Activated CD4-positive, CD25-positive, alpha-beta regulatory T cell treated with anti-CD3 and anti-CD28 coated beads, Interleukin-2, amount 50 U/mL, for 16 hours (primary cell): Measurements from ENCODE around the gene DIMT1.

Source experiments
- DNase-seq: peaks from one replicate; pipeline ENCODE4 v3.0.0-alpha.2; 2020; ENCODE audit warnings: low read depth, low spot score

DIMT1 gene

DNA sequence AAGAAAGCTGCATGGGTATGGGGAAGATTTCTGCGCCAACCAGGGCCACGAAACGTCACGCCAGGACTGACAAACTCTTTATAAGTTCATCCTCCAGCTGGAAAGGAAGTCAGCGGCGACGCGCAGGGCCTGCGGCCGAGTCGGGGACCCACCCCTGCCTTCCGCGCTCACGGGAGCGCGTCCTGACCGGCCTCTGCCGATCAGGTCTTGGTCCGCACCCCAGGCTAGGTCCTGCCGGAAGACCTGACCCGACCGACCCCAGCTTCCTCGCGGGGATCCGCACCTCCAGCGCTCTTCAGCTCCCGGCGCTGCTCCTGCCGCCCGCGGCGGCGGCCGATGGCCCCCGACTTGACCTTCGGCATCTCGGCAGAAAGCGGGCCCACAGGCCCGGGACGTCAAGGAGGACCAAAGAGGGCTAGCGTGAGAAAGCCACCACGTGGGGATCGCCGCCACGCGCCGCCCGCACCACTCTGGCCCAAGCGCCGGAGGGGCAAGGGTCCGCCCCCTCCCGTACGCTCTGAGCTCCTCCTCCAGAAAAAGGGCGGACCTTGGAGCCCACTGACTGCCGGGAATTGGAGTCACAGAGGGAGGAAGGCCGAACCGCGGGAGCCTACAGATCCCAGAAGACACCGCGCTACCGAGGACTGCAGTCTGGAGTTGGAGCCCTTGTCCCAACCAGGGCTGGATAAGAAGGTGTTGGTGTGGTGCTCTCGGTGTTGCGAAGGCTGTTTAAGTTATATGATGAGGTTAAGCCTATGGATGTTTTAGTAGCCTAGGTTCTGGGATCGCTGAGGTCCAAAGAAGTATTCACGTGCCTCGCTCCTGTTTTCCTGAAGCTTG lies at the start of gene DIMT1:
DIMT1 (minus strand) TSS at position 495 of the 840 bp plus-strand sequence; CDS start at position 362, 133 bp downstream.
- peak; percentile 87 for DNase-seq

DNA sequence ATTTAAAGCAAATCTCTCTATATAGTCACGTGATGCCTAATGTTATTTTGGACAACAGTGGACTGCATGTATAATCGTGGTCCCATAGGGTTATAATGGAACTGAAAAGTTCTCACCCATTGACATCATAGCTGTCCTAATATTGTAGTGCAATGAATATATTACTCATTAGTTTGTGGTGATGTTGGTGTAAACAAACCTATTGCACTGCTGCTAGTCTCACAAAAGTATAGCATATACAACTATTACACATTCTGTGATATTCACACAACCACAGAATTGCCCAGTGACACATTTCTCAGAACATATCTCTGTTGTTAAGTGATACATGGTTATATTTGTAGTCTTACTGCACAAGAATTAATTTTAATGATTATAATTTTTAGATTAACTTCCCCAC lies 46.6 kb upstream of the DIMT1 start:
- no peak for DNase-seq

DNA sequence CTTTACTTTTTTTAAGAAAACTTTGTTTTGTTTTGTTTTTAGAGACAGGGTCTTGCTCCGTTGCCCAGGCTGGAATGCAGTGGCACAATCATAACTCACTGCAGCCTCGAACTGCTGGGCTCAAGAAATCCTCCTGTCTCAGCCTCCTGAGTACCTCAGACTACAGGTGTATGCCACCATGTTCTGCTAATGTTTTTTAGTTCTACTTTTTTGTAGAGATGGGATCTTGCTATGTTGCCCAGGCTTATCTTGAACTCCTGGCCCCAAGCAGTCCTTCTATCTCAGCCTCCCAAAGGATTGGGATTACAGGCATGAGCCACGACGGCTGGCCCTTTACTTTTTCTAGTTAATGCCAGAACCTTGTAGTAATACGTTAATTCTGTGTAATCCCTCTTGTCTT lies 44.8 kb upstream of the DIMT1 start:
- no peak for DNase-seq

GRCh38 chr5:62432621-62433064 lies 28.9 kb upstream of the DIMT1 start:
- no peak for DNase-seq

DNA sequence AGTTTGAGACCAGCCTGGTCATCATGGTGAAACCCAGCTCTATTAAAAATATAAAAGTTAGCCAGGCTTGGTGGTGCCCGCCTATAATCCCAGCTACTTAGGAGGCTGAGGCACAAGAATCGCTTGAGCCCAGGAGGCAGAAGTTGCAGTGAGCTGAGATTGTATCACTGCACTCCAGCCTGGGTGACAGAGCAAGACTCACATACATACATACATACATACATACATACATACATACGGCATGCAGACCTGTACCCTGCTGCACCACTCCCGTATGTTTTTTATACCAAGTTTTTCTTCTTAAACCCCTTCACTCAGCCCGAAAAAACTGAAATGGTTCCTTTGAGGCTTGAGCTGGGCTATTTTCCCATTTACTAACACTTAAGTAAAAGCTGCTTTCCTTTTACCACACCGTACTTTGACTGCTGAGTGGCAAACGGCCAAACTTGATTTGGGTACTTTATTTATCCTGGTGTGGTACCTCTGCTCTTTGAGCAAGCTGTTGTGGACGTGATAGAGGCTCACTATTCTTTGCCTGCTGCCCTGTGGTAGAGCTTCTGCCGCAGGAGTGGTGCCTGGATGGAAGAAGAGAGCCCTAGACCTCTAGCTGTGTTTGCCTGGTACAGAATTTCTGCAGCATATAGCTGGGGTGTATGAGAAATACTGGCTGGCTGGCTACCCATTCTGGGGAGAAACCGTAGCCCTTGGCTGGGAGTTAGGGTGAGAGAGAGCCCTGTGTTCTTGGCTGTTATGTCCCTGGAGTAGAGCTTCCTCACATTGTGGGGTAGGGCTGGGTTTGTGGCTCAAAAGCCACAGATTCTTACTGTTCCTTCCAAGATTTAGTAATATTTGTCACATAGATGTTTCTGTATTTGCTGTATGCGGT lies 28.3 kb upstream of the DIMT1 start:
- no peak for DNase-seq

GRCh38 chr5:62424763-62425162 lies 21.1 kb upstream of the DIMT1 start:
- DNase-seq = no peak

- no peak for DNase-seq
These were observed 17.7 kb upstream of the DIMT1 start for GRCh38 chr5:62421414-62421813.

GRCh38 chr5:62419609-62420008 lies 15.9 kb upstream of the DIMT1 start:
- DNase-seq = no peak

DNA sequence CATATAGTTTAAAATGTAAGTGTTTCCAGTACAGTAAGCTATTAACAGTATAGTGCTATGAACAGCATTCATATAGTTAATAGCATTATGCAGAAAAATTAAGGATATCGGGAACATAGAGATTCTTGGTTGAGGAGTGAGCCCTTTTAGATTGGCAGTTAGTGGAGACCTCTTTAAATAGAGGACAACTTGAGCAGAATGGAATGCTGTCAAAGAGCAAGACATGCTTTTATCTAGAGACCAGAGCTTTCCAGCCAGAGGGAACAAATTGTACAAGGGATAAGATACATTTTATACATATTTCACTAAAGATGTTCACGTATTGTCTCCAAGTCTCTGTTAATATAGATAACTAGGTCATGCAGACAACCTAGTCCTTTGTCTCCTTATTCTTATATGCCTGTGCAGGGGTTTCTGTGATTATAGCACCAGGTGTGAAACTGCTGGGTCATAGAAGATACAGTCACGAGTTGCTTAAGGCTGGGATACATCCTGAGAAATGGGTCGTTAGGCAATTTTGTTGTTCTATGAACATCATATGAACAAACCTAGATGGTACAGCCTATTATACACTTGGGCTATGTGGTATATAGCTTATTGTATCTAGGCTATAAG lies 14.9 kb upstream of the DIMT1 start:
- DNase-seq = no peak

- no peak for DNase-seq
These were observed 10.0 kb upstream of the DIMT1 start for GRCh38 chr5:62413711-62414110.

DNA sequence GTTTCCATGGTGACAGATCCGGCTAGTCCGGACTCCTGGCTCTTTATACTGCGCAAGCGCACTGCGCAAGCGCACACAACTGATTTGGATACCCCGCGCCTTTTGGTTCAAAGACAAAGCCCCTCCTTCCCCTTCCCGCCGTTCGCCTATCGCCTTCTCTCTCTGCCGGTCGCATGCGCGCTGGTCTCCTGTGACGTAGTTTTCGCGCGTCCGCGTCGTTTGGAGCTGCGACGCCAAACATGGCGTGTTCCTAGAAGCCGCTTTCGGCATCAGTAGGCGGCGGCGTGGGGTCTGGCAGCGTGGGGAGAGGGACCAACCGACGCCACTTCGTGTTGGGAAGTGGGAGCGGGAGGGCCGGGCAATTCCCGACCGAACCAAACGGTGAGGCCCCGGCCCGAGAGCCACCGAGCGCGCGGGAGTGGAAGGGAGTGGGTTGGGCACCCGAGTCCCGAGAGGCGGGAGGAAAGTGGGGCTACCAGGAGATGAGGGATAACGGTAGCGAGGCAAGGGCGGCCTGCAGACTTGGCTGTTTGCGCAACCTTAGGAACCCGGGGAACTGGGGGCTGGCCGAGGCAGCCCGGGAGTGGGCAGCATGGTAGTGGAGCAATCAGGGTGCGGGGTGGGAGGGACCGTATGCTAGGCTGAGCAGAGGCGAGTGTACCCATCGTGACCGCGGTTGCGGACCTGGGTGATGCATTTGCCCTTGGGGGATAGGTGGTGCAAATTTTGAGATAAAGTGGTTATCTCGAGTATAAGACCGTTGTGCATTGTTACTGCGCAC lies 9.0 kb upstream of the DIMT1 start, which contains the start of gene IPO11:
IPO11 (plus strand) TSS at position 215 of the 781 bp plus-strand sequence. CDS start 24,517 bp downstream, outside the sequence.
- peak; percentile 97 for DNase-seq

DNA sequence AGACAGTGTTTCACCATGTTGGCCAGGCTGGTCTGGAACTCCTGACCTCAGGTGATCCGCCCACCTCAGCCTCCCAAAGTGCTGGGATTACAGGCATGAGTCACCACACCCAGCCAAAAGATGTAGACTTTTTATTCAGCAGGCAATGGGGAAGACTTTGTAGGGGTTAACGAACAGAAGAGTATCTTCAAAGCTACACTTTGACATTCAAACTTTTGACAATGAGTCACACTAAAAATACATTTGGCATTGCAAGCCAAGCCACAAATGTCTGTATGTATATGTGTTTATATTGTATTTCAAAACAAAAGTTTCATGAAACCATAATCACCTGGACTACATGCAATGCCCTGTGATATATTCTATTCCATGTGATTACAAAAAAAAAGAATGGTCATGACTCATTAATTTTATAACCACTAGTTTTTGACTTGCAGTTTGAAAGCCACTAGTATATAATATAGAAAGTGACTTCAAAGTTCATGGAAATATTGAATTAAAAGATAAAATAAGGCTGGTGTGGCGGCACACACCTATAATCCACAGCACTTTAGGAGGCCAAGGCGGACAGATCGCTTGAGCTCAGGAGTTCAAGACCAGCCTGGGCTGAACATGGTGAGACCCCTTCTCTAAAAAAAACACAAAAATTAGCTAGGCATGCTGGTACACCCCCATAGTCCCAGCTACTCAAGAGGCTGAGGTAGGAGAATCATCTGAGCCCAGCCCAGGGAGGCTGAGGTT lies 8.3 kb downstream of the DIMT1 start:
- no peak for DNase-seq

GRCh38 chr5:62386824-62387223 lies 16.9 kb downstream of the DIMT1 start:
- DNase-seq = no peak

GRCh38 chr5:62385816-62386400 lies 17.8 kb downstream of the DIMT1 start:
- DNase-seq = no peak

- DNase-seq = no peak
These were observed 18.6 kb downstream of the DIMT1 start for GRCh38 chr5:62385131-62385530.

GRCh38 chr5:62376064-62376463 lies 27.6 kb downstream of the DIMT1 start:
- DNase-seq = no peak

GRCh38 chr5:62375627-62376026 lies 28.1 kb downstream of the DIMT1 start:
- DNase-seq = no peak

DNA sequence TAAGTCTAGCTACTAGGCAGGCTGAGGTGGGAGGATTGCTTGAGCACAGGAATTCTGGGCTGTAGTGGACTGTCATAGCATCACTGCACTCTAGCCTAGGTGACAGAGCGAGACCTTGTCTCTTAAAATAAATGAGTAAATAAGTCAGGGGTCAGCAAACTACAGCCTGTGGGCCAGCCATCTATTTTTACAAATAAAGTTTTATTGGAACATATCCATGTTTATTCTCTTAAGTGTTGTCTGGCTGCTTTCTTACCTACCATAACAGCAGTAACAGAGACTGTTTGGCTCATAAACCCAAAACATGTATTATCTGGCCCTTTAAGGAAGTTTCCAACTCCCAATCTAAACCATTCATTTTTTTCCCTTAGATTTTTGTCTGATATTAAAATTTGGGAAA lies 29.6 kb downstream of the DIMT1 start:
- no peak for DNase-seq

DNA sequence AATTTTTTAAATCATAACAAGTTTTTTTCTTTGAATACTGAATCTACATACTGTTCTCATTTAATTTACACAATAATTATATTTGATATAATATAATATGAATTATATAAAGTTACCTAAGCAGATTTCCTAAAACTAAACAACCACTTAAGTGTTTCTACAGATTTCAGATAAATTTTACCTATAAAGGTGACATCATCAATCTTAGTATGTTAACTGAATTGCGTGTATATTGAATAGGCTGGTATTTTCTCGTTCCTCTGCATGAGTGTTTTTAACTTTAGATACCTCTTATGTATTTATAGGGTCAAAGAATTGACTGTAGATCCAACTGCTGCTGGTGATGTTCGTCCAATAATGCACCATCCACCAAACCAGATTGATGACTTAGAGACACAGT lies 30.3 kb downstream of the DIMT1 start:
- DNase-seq = no peak

- DNase-seq = no peak
These were observed 31.1 kb downstream of the DIMT1 start for GRCh38 chr5:62372600-62372999.
